EH (cell line): ENCODE data around the gene NOXO1.
"Not testable (repeated sequence)": the region's sequence is repeated elsewhere in the genome, so short reads cannot be mapped to it uniquely, and the experiment has no call there.

Experiments
- DNase-seq: peaks from one replicate; pipeline ENCODE4 v3.0.0-alpha.2; 2015; ENCODE audit warnings: low read depth

NOXO1 gene, protein sequence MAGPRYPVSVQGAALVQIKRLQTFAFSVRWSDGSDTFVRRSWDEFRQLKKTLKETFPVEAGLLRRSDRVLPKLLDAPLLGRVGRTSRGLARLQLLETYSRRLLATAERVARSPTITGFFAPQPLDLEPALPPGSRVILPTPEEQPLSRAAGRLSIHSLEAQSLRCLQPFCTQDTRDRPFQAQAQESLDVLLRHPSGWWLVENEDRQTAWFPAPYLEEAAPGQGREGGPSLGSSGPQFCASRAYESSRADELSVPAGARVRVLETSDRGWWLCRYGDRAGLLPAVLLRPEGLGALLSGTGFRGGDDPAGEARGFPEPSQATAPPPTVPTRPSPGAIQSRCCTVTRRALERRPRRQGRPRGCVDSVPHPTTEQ

DNA sequence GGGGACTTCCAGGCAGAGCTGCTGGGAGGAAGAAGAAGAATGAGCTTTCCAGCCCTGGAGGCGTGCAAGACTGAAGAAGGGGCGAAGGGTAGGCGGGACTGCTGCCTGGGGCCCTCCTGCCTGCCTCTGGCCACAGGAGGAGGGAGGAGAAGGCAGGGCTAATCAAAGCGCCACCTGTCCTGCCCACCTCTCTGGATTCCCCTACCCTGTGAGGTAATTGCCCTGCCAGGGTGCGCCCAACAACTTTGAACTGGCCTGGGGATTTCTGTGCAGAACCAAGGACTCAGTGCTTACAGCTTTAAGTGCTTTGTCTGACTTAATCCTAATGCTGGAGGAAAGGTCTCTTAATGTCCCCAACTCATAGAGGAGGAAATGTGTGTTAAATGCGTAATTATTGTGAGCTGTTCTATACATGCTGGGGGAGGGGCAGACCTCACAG is at the start of gene NOXO1:
NOXO1 (minus strand) TSS at position 72 of the 439 bp plus-strand sequence. CDS start 290 bp downstream, outside the sequence.
- no peak for DNase-seq

DNA sequence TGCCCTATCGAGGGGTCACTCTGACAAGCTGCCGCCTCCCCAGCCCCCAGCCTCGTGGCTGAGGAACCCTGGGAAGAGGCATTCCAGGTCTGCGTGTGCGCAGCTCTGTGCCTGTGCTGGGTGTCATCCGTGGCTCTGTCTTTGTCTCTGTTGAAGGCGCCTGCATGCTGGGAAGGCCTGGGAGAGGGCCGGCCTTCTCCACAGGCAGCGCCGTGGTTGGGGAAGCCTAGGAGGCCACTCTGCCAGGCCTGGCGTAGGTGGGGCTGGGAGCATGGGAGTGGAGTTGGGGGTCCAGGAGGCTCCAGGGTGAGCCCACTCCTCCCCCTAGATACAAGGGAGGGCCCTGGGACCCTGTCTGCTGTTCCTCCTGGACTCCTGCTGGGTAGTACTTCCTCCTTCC is 48.8 kb upstream of the NOXO1 start:
- DNase-seq: no peak

DNA sequence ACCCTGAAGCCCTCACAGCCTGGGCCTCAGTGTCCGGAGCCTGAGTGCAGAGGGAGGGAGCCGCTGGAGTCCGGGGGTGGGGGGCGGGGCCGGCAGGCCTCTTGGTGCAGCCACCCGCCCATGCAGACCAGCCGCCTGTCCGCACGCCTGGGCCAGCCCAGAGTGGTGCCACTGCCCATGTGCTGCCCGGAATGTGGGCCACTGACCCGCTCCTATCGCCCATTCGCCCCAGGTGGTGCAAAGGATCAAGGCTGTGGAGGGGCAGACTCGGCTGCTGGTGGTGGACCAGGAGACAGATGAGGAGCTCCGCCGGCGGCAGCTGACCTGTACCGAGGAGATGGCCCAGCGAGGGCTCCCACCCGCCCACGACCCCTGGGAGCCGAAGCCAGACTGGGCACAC is 48.1 kb upstream of the NOXO1 start:
- DNase-seq: no peak

DNA sequence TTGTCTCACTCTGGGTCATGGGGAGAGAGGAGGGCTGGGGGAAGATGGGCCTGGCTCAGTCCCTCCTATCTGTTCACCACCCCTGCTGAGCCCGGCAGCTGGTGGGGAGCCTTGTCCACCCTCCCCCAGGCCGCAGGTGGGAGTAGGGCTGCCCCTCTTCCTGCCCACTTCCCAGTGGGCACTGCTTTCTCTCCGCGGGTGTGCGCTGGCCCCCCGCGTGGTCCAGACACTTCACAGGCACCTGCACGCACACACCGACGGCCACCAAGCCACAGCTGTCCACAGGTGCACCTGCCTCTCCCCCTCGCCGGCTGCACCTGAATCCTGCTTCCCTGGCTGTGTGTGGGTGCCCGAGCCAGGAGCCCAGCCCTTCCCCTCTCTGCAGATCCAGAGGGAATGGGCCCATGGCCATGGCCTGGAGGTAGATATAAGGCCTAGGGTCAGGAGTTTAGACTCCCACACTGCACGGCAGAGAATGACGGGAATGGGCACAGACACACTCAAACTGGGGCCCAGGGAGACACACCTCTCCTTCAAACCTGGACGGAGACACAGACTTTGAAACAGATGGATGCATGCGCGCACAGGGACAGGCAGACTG is 47.5 kb upstream of the NOXO1 start:
- DNase-seq: no peak

DNA sequence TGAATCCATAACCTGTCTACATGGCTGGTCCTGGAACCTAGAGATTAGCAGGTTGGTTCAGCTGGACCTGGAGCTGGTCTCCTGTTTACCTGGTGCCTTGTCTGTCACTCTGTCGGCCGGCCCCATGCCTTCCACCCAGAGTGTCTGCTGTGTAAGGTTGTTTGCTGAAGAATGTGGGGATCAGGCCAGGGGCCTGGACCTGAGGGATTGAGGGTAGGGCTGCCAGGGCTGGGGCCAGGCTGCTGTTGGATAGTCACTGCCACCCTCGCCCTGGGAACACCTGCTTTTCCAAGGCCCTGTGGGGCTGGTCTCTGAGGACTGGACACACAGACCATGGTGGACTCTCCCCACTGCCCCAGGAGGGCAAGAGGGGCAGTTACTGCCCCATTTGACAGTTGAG is 46.9 kb upstream of the NOXO1 start:
- no peak for DNase-seq

DNA sequence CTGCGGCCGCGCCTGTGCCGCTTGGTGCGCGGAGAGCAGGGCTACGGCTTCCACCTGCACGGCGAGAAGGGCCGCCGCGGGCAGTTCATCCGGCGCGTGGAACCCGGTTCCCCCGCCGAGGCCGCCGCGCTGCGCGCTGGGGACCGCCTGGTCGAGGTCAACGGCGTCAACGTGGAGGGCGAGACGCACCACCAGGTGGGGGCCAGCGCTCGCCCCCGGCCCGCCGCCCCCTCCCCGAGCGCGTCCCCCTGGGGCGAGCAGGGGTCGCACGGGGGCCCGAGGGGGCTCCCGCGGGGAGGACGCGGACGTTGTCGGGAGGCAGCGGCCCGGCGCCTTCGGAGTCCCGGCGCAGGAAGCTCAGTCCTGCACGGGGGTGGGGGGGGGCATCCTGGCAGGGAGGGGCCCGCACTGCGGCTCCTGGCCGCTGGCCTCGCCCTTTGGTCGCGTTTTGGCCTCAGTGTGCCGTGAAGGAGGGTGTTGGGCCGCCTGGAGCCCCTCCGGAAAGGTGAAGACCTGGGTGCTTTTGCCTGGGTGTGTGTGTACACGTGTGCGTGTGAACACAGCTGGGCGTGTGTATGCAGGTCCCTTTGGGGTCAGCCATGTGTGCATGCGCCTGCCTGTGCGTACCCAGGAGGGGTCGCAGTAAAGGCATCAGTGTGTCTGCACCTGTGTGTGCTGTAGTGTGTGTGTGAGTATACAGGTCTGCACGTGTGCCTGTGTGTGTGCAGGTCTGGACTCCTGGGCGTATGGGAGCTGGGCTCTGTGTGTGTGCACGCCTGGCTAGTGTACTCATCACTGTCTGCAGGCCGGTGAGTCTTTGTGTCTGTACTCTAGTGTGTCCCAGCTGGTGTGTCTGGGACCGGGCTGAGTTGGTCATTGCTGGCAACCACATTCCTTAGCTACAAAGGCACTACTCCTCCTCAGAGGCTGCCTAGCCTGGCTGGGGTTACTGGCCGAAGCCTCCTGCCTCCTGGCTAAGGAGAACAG is 46.0 kb upstream of the NOXO1 start:
- DNase-seq: peak; percentile 73

DNA sequence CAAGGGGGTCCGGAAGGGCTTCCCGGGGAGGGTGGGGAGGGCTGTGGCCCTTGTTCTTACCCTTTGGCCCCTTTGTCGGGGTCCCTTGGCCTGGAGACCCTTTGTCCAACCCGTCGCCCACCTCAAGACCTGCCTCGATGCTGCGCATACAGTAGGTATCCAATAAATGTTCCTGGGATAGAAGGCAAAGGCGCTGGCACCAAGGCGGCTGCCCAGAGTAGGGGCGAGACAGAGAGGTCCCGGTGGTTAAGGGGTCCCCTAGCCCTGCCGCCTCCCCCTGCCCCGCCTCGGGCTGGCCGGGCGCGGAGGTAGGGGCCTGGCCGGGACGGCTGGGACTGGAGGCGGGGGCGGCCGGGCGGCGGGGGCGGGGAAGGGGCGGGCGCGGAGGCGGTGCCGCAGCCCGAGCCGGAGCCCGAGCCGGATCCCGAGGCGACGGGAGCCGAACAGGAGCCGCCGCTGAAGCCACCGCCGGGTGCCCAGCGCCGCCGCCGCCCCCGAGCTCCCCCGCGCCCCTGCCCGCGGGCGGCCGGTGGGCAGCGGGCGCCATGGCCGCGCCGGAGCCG is 45.3 kb upstream of the NOXO1 start, which contains the start of gene NHERF2:
NHERF2 (plus strand) TSS at position 442 of the 563 bp plus-strand sequence; CDS start at position 546, 104 bp downstream.
- peak; percentile 52 for DNase-seq

DNA sequence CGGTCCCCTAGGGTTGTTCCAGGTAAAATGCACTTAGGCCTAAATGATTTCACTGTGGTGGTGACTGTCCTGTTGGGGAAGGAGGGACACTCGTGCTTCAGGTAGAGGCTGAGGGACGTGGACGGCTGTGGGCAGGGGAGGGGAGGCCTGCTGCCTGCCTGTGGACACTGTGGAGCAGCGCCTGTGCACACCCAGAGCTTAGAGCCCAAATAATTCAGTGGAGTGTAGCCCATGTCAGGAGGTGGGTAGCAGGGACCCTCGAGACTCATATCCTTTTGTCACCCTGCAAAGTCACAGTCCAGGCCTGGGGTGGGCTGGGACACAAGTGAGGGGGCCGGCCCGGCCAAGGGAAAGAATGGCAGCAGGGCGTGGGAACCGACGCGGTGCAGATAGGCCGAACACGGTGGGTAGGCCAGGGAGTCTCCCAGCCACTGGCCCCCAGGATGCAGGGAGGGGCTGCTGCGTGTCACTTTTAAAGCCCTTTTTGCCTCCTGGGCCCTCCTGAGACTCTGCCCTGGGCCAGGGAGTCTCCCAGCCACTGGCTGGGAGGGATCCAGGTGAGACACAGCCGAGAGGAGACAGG is 44.7 kb upstream of the NOXO1 start:
- DNase-seq: no peak

DNA sequence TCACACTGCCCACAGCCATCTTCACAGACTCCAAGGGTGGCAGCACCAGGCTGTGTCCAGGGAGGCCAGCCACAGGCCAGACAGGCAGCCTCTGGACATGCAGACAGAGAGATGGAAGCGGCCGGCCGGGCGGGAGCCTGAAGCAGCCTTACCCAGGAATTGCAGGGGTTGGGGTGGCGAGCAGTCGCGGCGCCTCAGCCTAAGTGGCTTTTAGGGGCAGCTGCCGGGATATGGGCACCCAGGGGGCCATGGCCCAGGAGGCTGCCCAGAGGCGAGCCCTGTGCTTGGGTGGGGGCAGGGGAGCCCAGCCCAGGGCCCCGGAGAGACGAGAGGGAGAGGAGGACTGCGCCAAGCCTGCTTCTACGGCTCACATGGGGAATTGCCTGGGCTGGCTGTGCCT is 44.0 kb upstream of the NOXO1 start:
- DNase-seq: no peak

DNA sequence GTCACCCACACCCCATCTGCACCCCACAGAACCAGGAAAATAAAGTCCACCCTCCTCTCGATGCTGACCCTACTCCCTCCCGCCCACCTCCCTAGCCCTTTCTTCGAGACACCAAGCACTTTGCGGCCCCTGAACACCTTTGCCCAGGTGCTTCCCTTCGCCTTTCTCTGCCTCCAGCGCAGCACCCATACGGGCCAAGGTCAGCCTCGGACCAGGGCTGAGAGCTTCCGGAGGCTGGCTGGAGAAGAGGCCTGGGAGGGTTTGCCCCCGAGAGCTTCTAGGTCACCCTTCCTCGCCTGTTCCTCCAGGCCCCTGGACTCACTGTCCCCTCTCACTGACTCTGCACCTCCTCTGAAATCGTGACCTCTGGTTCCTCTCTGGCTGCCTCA is 42.8 kb upstream of the NOXO1 start:
- no peak for DNase-seq

DNA sequence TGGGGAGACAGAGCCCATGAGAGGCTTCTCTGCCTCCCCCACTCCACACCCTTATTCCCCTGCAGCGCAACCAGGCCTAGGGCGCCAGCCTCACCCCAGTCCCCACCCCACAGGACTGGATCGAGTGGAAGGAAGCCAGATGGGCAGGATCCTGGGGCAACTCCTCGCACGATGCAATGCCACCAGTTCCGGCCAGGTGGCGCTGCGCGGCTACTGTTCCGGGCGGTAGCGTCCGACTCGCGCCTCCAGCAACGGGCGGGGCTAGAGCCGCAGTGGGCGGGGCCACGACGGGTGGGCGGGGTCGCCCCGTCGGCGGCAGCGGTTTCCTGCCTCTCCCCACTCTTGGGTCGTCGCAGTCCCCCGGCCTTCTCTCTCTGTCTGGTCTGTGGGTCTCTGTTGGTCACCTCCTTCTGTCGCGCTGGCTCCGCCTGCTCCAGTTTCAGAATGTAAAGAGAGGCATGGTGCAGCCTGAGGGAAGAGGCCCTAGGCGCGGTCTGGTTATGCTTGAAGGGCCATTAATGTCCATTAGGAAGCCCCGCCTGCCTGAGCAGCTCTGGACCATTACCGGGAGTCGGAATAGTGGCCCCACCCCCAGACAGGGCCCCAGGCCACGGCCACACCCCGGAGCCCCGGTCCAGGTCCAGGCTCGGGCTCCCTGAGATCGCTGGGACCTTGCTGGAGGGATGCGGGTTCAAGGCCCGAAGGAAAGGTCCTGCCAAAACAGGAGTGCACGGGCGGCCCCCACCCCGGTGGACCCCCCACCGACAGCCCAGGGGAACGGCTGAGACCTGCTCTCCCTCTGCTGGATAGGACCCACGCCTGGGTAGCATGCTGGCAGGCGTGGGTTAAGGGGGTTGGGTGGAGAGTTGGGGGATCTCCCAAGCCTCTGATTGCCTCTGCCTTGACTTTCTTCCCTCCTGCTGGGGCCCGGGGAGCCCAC is 42.1 kb upstream of the NOXO1 start:
- DNase-seq: peak; percentile 87

DNA sequence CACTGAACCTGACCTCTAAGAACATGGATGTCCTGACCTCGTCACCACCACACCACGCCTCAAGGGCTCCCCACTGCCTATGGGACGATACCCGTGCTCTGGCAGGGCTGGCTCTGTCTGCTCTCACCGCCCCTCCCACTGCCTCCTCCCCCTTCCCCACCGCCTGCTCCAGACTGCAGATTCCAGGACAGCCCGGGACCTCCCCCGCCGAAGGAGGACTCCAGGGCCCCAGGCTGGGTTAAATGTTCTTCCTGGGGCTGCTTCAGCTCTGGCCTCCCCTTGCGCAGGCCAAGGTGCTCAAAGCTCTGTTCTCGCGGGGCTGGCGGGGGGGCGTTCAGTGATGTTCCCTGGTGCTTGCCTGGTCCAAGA is 41.4 kb upstream of the NOXO1 start:
- peak; percentile 73 for DNase-seq

DNA sequence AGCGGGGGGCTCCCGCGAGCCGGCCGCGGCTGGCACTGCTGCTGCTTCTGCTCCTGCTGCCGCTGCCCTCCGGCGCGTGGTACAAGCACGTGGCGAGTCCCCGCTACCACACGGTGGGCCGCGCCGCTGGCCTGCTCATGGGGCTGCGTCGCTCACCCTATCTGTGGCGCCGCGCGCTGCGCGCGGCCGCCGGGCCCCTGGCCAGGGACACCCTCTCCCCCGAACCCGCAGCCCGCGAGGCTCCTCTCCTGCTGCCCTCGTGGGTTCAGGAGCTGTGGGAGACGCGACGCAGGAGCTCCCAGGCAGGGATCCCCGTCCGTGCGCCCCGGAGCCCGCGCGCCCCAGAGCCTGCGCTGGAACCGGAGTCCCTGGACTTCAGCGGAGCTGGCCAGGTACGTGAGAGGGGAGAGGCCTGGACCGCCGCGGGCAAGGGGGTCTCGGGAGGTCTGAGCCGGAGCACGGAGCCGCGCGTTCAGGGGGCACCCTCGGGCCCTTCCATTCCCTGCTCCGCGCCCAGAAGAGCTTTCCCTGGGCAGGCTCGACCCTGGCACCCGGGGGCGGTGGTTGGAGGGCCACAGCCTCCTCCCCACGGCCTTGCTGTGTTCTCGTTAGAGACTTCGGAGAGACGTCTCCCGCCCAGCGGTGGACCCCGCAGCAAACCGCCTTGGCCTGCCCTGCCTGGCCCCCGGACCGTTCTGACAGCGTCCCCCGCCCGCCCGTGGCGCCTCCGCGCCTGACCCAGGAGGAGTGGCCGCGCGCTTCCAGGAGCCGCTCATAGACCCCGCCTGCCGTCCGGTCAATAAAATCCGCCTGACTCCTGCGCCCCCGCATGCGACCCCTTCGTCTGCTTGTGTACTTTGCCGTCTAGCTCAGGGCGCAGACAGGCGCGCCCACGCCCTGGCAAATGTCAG is 38.9 kb upstream of the NOXO1 start:
- DNase-seq: no peak

DNA sequence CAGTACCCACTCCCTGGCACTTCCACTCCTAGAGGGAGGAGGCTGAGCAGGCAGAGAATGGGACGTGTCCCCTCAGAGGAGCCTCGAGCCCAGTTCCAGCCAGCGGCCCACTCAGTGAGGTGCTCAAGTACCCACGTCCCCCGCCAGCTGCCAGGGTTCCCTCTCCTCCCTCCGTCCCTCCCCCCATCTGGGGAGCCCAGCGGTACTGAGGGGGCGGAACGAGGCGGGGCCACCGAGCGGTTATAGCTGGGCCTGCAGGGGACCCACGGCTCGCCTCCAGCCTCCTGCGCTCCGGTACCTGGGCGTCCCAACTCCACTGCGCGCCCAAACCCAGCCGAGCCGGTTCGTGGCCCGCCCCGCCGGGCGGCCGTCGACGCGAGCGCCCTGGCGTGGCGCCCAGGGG is 38.2 kb upstream of the NOXO1 start, which contains the start of gene NPW:
NPW (plus strand) TSS at position 268 of the 403 bp plus-strand sequence.
- no peak for DNase-seq

DNA sequence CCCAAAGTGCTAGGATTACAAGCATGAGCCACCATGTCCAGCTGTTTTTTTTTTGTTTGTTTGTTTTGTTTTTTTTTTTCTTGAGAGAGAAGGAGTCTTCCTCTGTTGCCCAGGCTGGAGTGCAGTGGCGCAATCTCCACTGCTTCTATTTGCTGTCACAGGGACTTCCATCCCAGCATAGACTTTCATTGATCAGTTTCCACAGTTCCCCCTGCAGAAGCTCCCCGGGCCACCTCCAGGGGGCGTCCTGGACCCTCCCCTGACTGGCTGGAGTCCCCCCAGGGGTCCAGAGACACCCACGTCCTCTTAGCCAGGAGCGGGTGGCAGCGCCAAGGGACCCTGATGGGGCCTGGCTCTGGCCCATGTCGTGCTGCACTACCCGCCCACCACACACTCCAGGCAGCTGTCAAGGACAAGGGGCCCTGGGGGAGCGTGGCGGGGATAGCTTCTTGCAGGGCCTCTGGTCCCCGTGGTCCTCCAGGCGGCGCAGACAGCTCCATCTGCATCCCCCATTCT is 35.2 kb upstream of the NOXO1 start:
- DNase-seq: no peak

DNA sequence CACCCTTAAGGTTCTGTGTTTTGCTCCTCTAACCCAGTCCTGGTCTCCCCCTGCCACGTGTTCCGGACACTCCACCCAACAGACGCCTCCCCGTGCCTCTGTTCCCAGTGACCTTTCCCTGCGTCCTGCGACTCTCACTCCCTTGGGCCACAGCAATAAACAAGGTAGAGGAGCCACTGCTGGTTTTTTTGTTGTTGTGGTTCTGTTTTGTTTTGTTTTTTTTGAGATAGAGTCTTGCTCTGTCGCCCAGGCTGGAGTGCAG is 34.6 kb upstream of the NOXO1 start:
- no peak for DNase-seq

DNA sequence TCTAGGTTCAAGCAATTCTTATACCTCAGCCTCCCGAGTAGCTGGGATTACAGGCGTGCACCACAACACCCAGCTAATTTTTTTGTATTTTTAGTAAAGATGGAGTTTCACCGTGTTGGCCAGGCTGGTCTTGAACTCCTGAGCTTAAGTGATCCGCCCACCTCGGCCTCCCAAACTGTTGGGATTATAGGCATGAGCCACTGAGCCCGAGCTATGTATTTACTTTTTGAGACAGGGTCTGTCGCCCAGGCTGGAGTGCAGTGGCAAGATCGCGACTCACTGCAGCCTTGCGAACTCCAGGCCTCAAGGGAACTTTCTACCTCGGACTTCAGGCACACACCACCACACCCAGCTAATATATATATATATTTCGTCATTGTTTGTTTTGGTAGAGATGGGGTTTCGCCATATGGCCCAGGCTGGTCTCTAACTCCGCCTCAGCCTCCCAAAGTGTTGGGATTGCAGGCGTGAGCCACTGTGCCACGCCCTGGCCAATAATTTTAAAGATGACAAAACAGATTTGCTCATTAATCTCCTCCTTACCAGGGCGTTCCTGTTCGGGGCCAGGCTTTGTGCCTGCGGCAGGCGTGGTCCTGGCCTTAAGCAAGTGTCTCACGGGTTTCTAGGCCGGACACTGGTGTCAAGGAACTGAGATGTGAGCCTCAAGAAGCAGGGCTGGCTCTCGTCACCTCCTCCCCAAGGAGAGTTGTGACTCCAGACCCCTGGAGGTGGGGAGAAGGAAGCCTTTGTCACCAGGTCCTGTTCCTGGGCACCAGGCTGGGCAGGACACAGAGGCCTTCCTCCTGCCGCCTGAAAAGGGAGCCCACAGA is 34.1 kb upstream of the NOXO1 start:
- peak; percentile 38 for DNase-seq

DNA sequence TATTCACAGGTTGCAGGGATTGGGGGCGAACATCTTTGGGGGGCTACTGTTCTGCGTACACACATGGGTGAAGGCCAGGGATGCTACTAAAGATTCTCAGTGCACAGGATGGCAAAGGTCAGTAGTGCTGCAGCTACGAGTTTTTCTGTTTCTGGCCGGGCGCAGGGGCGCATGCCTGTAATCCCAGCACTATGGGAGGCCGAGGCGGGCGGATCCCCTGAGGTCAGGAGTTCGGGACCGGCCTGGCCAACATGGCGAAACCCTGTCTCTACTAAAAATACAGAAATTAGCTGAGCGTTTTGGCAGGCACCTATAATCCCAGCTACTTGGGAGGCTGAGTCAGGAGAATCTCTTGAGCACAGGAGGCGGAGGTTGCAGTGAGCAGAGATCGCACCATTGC is 32.3 kb upstream of the NOXO1 start:
- no peak for DNase-seq

DNA sequence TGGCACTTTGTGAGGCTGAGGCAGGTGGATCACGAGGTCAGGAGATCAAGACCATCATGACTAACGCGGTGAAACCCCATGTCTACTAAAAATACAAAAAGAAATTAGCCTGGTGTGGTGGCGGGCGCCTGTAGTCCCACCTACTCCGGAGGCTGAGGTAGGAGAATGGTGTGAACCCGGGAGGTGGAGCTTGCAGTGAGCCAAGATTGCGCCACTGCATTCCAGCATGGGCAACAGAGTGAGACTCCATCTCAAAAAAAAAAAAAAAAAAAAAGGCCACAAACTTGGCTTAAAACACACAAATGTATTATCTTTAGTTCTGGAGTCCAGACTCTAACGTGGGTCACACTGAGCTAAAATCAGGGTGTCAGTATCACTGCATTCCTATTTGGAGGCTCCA is 30.5 kb upstream of the NOXO1 start:
- DNase-seq: not testable (repeated sequence)
